Neuronal stem cell (in vitro differentiated cells): ENCODE measurements around the gene RDH16.

Source experiments
- DNase-seq: peaks from one replicate; pipeline ENCODE4 v3.0.0-alpha.2; 2013; ENCODE audit warnings: low spot score
- H2AFZ ChIP-seq: one replicate; pipeline ENCODE4 v1.6.1; 2013; ENCODE audit warnings: mild to moderate bottlenecking, low read length, inconsistent platforms
- H2AK5ac ChIP-seq: 2 replicates; pipeline ENCODE4 v1.6.1; 2013; ENCODE audit warnings: low read depth, mild to moderate bottlenecking, inconsistent platforms, low read length, moderate library complexity, mixed read lengths
- H2BK120ac ChIP-seq: 2 replicates; pipeline ENCODE4 v1.6.1; 2013; ENCODE audit warnings: low read depth, mild to moderate bottlenecking, inconsistent platforms, low read length, moderate library complexity, mixed read lengths
- H2BK12ac ChIP-seq: one replicate; pipeline ENCODE4 v1.6.1; 2013; ENCODE audit warnings: low read length, inconsistent platforms
- H2BK15ac ChIP-seq: 2 replicates; pipeline ENCODE4 v1.6.1; 2013; ENCODE audit warnings: mild to moderate bottlenecking, low read length, inconsistent platforms, mixed read lengths
- H2BK5ac ChIP-seq: one replicate; pipeline ENCODE4 v1.6.1; 2013; ENCODE audit warnings: inconsistent platforms, mild to moderate bottlenecking, low read length, moderate library complexity
- H3K14ac ChIP-seq: one replicate; pipeline ENCODE4 v1.6.1; 2013; ENCODE audit warnings: low read length, inconsistent platforms
- H3K18ac ChIP-seq: 2 replicates; pipeline ENCODE4 v1.6.1; 2013; ENCODE audit warnings: low read length, inconsistent platforms
- H3K23ac ChIP-seq: 2 replicates; pipeline ENCODE4 v1.6.1; 2013; ENCODE audit warnings: low read depth, mild to moderate bottlenecking, mixed read lengths, low read length, inconsistent platforms; ENCODE audit not compliant: poor library complexity
- H3K27ac ChIP-seq: replicated peaks from 3 replicates; pipeline ENCODE4 v1.5.1; 2013; ENCODE audit warnings: low read length, inconsistent platforms
- H3K27me3 ChIP-seq, 3 experiments: 2 replicates each; pipeline ENCODE4 v1.6.1; 2013; ENCODE audit warnings: low read length in 3 of 3, mild to moderate bottlenecking in 2 of 3, inconsistent platforms in 1 of 3, low read depth in 1 of 3, mixed read lengths in 1 of 3, moderate library complexity in 1 of 3; ENCODE audit not compliant: control insufficient read depth in 3 of 3, insufficient read depth in 3 of 3
- H3K36me3 ChIP-seq, 2 donors: replicated peaks in 1 of 2; 2 replicates each; pipeline ENCODE4 v1.6.1; 2013; ENCODE audit warnings: low read length in 2 of 2; ENCODE audit not compliant: control insufficient read depth in 2 of 2, insufficient read depth in 2 of 2
- H3K4ac ChIP-seq: 2 replicates; pipeline ENCODE4 v1.6.1; 2013; ENCODE audit warnings: inconsistent platforms, mild to moderate bottlenecking, low read length, moderate library complexity
- H3K4me1 ChIP-seq, 2 donors: 1 replicate in 1 of 2; 2 replicates in 1 of 2; pipeline ENCODE4 v1.6.1; 2013; ENCODE audit warnings: low read length in 2 of 2, low read depth in 1 of 2; ENCODE audit not compliant: control insufficient read depth in 2 of 2, insufficient read depth in 1 of 2
- H3K4me2 ChIP-seq: one replicate; pipeline ENCODE4 v1.6.1; 2013; ENCODE audit warnings: mild to moderate bottlenecking, low read length, inconsistent platforms; ENCODE audit not compliant: insufficient read depth, poor library complexity, severe bottlenecking
- H3K4me3 ChIP-seq, 2 donors: 2 replicates each; pipeline ENCODE4 v1.5.1; 2013; ENCODE audit warnings: low read length in 2 of 2, mild to moderate bottlenecking in 2 of 2, inconsistent platforms in 1 of 2, moderate library complexity in 1 of 2
- H3K79me1 ChIP-seq: one replicate; pipeline ENCODE4 v1.6.1; 2013; ENCODE audit warnings: low read depth, mild to moderate bottlenecking, inconsistent platforms, low read length, moderate library complexity
- H3K9ac ChIP-seq: one replicate; pipeline ENCODE4 v1.6.1; 2013; ENCODE audit warnings: mild to moderate bottlenecking, low read depth, low read length, inconsistent platforms; ENCODE audit not compliant: poor library complexity
- H3K9me3 ChIP-seq, 2 donors: replicated peaks in 1 of 2; 2 replicates each; pipeline versions ENCODE3 to v1.6.1; 2013; ENCODE audit warnings: low read length in 2 of 2, mild to moderate bottlenecking in 2 of 2, inconsistent platforms in 1 of 2, low read depth in 1 of 2, mixed read lengths in 1 of 2, moderate library complexity in 1 of 2; ENCODE audit not compliant: control insufficient read depth in 2 of 2, insufficient read depth in 1 of 2
- H4K8ac ChIP-seq: one replicate; pipeline ENCODE4 v1.6.1; 2013; ENCODE audit warnings: low read depth, mild to moderate bottlenecking, inconsistent platforms, low read length, moderate library complexity
- H4K91ac ChIP-seq: one replicate; pipeline ENCODE4 v1.6.1; 2013; ENCODE audit warnings: low read length, low read depth, mild to moderate bottlenecking, inconsistent platforms; ENCODE audit not compliant: poor library complexity
- WGBS, 2 donors: extraction: QIAGEN DNeasy Blood & Tissue Kit; methylation state at CpG; one replicate each; pipeline ENCODE4 v1.1.7; 2013; ENCODE audit warnings: missing lambda C conversion rate in 2 of 2, mixed read lengths in 1 of 2; ENCODE audit not compliant: insufficient read length in 2 of 2, insufficient replicate concordance in 1 of 2; ENCODE audit errors: extremely low coverage in 2 of 2; 5-methylcytosine and 5-hydroxymethylcytosine counted together

Gene RDH16

DNA sequence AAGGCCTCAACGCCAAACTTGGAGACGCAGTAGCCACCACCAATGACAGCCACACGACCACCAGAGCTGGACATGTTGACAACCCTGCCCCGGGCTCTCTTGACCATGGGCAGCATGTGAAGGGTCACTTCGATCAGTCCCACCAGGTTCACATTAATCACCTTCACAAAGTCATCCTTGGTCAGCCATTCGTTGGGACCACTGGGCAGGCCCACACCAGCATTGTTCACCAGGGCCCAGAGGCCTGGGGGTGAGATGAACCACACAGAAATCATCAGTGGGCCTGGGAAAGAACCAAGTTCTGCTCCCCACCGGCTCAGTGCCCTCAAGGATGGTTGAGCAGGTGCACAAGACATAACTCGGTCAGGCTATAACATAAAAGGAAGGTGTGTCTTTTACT is 27.2 kb downstream of the RDH16 start:
- no peak overlapping the region for H2AK5ac ChIP-seq
- DNase-seq = no peak
- no peak overlapping the region for H3K4ac ChIP-seq
- H4K91ac ChIP-seq = no peak overlapping the region
- H3K9ac ChIP-seq = no peak overlapping the region
- H3K36me3 ChIP-seq = no peaks in the 10 kb centered on the region
- no peak overlapping the region for H2BK120ac ChIP-seq
- no peak overlapping the region for H3K14ac ChIP-seq
- no peak overlapping the region for H2AFZ ChIP-seq
- no peak overlapping the region for H3K23ac ChIP-seq
- WGBS, 2 donors = no CpG with 5 or more reads among the region's 8 CpGs
- no peak overlapping the region for H2BK15ac ChIP-seq
- peaks cover 0 to 17% (median 0%) of the 10 kb centered on the region in 3 experiments for H3K27me3 ChIP-seq
- peaks cover 2 to 8% of the 10 kb centered on the region in 2 donors for H3K4me1 ChIP-seq
- H2BK5ac ChIP-seq = no peak overlapping the region
- no peak overlapping the region for H3K4me3 ChIP-seq
- H3K27ac ChIP-seq = no peak overlapping the region
- no peak overlapping the region for H4K8ac ChIP-seq
- H3K9me3 ChIP-seq = no peaks in the 10 kb centered on the region
- no peaks in the 10 kb centered on the region for H3K79me1 ChIP-seq
- no peak overlapping the region for H3K18ac ChIP-seq
- no peak overlapping the region for H3K4me2 ChIP-seq
- H2BK12ac ChIP-seq = no peak overlapping the region

DNA sequence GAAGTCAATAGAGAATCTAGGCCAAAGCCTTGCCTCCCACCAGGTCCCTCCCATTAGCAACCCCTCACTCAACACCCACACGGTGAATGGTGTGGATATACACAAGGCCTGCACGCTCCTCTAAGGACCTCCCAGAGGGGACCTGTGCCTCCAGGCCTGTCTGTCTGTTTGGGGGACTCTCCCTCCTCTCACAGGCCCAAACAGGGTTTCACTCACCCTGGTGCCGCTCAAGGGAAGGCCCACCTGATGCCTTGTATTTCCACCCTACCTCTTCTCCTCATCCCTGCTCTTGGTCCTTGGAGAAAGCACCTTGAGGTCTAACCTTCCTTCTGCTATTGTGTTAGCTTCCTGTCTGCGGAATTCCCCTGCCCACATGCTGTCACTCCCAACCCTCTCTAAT is 27.6 kb downstream of the RDH16 start:
- Histone ChIP-seq H4K8ac (no peak overlapping the region), H3K36me3 (no peaks in the 10 kb centered on the region), H2BK15ac (no peak overlapping the region), H3K23ac (no peak overlapping the region), H2AK5ac (no peak overlapping the region), H4K91ac (no peak overlapping the region), H3K4ac (no peak overlapping the region), H3K4me2 (no peak overlapping the region), H2BK12ac (no peak overlapping the region), H3K79me1 (no peaks in the 10 kb centered on the region), H3K9me3 (no peaks in the 10 kb centered on the region), H2BK5ac (no peak overlapping the region), H3K4me3 (no peak overlapping the region), H2AFZ (no peak overlapping the region), H3K14ac (no peak overlapping the region), H3K18ac (no peak overlapping the region), H2BK120ac (no peak overlapping the region), H3K27me3 (peaks cover 0 to 18% (median 0%) of the 10 kb centered on the region in 3 experiments), H3K4me1 (peaks cover 2 to 8% of the 10 kb centered on the region in 2 donors), H3K9ac (no peak overlapping the region), H3K27ac (no peak overlapping the region)
- no CpG with 5 or more reads among the region's 4 CpGs for WGBS, 2 donors
- DNase-seq = no peak

DNA sequence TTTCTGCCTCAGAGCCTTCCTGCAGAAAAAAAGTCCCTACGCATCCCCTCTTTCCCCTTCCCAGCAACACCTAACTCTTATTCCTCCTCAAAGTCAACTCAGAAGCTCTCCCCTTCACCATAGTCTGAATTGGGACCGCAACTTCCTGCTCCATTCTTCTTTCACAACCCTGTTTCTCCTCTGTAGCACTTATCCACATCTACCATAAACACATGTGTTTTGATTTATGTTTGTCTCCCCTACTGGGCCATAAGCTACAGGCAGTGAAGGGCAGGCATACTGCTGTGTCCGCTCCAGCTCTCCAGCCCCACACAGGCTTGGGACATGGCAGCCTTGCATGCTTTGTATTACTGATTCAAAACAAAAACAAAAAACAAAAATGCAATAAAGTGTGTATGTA is 29.1 kb downstream of the RDH16 start:
- WGBS, 2 donors = no CpG with 5 or more reads among the region's 3 CpGs
- DNase-seq = no peak
- no peak overlapping the region for H3K4me2 ChIP-seq

DNA sequence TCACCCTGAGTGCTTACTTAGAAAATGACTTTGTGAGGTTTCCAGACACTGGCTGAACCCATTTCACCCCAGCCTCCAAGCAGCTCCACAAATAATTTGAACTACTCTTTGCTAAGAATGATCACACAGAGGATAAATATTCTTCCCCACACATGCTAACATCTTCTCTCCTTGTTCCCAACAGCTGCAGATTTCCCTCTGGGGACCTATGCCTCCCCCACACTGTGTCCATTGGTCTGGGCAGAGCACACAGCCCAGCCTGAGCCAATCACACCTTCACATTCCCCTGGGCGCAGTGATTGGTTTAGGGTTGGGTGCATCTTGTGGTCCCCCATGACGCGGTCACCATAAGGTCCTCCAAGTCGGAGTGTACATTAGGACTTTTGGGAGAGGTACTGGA is 30.1 kb downstream of the RDH16 start:
- Histone ChIP-seq H3K27ac (no peak overlapping the region), H2AFZ (no peak overlapping the region), H3K9ac (no peak overlapping the region), H3K18ac (no peak overlapping the region), H3K4me3 (no peak overlapping the region), H3K79me1 (no peaks in the 10 kb centered on the region), H2BK12ac (no peak overlapping the region), H3K4me2 (no peak overlapping the region), H2BK120ac (no peak overlapping the region), H3K36me3 (no peaks in the 10 kb centered on the region), H3K14ac (no peak overlapping the region), H2AK5ac (no peak overlapping the region), H3K27me3 (peaks cover 0 to 9% (median 0%) of the 10 kb centered on the region in 3 experiments), H3K9me3 (no peaks in the 10 kb centered on the region), H3K23ac (no peak overlapping the region), H4K91ac (no peak overlapping the region), H2BK5ac (no peak overlapping the region), H4K8ac (no peak overlapping the region), H3K4ac (no peak overlapping the region), H3K4me1 (peaks cover 2 to 8% of the 10 kb centered on the region in 2 donors), H2BK15ac (no peak overlapping the region)
- DNase-seq = no peak
- WGBS, 2 donors = no CpG with 5 or more reads among the region's 4 CpGs

More for the DNA sequence above, 29.1 kb downstream of the RDH16 start:
- Histone ChIP-seq H4K91ac (no peak overlapping the region), H2BK120ac (no peak overlapping the region), H3K79me1 (no peaks in the 10 kb centered on the region), H2BK5ac (no peak overlapping the region), H4K8ac (no peak overlapping the region), H3K36me3 (no peaks in the 10 kb centered on the region), H3K9ac (no peak overlapping the region), H3K27me3 (peaks cover 0 to 9% (median 0%) of the 10 kb centered on the region in 3 experiments), H3K14ac (no peak overlapping the region), H2AK5ac (no peak overlapping the region), H3K9me3 (no peaks in the 10 kb centered on the region), H3K18ac (no peak overlapping the region), H2AFZ (no peak overlapping the region), H3K23ac (no peak overlapping the region), H3K27ac (no peak overlapping the region), H3K4me3 (no peak overlapping the region), H2BK15ac (no peak overlapping the region), H3K4ac (no peak overlapping the region), H3K4me1 (peaks cover 2 to 8% of the 10 kb centered on the region in 2 donors), H2BK12ac (no peak overlapping the region)
